NCI-H1105 treated with DMSO at 0.1 percent for 48 hours (cell line): Measurements from ENCODE around the gene USP21.
"Not testable (repeated sequence)": the region's sequence is repeated elsewhere in the genome, so short reads cannot be mapped to it uniquely, and the experiment has no call there.

ENCODE experiments used
- DNase-seq: peaks from one replicate; lab custom pipeline; 2025; lab: John Stamatoyannopoulos, UW

The USP21 gene, protein sequence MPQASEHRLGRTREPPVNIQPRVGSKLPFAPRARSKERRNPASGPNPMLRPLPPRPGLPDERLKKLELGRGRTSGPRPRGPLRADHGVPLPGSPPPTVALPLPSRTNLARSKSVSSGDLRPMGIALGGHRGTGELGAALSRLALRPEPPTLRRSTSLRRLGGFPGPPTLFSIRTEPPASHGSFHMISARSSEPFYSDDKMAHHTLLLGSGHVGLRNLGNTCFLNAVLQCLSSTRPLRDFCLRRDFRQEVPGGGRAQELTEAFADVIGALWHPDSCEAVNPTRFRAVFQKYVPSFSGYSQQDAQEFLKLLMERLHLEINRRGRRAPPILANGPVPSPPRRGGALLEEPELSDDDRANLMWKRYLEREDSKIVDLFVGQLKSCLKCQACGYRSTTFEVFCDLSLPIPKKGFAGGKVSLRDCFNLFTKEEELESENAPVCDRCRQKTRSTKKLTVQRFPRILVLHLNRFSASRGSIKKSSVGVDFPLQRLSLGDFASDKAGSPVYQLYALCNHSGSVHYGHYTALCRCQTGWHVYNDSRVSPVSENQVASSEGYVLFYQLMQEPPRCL

DNA sequence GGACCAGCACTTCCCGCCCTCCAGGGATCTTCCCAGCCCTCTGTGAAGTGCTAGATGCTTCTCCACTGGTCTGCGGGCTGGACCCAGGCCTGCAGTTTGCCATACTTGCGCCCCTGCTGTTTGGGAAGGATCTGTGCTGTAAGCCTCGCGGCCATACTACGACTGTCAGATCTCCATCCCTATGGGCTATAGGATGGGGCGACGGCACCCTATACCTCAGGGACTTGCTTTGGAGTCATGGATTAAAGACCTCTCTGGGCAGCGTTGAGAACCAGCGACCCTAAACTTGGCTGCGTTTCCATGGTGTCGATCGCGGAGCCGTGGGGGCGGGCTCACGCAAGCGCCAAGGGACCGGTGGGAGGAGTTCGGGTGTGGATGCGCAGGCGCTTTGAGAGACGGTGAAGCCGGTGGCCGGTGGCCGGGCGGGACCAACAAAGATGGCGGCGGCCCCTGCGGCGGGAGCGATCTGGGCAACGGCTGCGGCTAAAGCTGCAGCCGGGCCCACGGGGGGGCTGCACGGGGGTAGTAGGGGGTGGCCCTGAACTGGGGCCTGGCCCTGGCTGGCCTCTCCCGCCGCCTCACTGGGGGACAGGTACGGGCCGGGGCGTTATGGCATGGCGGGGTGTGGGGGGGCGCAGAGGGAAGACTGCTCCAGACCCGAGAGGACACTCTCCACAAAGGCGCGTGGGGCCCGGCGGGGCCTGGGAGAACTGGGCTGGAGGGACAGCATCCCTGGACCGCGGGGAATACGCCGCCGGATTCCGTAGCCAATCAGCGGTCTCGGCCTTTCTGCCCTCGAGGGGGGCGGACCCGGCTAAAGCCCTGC lies at the start of gene USP21:
Gene USP21, plus strand, starts transcription at position 414 of the 826 bp plus-strand sequence. CDS start 1,141 bp downstream, outside the sequence.
- peak; percentile 91 for DNase-seq

DNA sequence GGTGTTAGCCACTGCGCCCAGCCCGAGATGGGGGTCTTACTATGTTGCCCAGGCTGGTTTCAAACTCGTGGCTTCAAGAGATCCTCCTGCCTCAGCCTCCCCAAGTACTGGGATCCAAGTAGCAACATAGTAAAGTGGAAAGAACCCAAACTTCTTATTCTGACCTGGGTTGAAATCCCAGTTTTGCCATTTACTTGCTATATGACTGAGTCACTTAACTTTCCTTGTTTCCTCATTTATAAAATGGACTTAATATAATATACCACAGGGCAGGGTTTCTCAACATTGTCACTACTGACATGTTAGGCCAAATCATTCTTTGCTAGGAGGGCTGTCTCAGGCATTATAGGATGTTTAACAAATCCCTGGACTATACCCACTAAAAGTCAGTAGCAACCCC lies 48.2 kb upstream of the USP21 start:
- DNase-seq = no peak

DNA sequence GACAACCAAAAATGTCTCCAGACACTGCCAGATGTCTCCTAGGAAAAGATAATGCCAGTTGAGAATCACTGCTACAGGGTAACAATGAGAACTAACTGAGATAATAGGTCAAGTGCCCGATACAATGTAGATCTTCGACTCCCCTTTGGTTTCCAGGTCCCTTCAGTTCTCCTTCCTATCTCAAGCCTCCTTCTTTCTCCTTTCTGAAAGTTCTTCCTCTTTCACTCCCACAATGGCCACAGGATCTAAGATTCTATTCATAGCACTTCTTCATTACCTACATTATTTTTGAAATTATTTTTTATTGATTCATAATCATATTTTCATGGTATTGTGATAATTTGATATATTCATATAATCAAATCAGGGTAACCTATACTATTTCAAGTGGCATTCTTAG lies 47.8 kb upstream of the USP21 start:
- DNase-seq = no peak

DNA sequence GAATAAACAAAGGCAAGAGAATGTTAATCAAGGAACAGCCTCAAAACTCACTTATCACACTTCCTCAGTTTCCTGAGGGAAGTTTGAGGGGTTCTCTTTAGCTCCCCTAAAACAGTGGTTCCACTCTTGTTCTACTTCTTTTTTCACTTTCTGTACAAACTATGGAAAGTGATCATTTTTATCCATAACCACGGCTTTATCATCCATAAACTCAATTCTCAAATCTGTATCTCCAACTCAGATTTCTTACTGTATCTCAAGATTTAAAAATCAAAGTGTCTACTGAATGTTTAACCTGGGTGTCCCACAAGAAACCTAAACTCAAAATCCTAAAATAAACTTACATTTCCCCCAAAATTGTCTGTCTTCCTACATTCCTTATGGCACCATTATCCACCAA lies 45.4 kb upstream of the USP21 start:
- DNase-seq = no peak

DNA sequence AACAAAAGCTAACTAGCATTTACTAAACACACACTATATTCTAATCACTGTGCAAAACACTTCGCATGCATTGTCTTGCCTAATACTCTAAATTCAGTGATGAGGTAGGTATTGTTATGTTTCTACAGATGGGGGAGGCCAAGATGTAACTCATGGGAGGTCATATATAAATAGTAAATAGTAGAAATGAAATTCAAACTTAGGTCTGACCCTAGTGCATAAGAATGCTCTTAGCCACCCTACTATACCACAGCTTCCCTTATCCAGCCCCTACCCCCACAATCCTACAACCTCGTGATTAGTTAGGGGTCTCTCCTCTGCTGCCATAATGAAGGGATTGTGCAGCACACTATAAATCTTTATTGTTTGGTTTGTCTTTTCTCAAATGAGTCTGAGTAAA lies 44.7 kb upstream of the USP21 start:
- DNase-seq = no peak

DNA sequence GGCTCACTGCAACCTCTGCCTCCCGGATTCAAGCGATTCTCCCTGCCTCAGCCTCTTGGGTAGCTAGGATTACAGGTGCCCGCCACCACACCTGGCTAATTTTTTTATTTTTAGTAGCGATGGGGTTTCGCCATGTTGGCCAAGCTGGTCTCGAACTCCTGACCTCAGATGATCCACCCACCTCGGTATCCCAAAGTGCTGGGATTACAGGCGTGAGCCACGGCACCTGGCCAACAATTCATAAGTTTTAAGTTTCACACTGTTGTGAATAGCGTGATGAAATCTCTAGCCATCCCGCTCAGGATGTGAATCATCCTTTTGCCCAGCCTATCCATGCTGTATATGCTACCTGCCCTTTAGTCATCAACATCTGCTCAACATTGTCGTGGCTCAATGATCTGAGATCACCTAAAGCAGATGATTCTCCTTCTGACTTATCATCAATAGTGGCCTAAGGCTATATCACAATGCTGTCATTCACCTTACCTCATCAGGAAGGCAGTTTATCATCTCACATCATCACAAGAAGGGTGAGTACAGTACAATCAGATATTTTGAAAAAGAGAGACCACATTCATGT lies 44.1 kb upstream of the USP21 start:
- DNase-seq = no peak

DNA sequence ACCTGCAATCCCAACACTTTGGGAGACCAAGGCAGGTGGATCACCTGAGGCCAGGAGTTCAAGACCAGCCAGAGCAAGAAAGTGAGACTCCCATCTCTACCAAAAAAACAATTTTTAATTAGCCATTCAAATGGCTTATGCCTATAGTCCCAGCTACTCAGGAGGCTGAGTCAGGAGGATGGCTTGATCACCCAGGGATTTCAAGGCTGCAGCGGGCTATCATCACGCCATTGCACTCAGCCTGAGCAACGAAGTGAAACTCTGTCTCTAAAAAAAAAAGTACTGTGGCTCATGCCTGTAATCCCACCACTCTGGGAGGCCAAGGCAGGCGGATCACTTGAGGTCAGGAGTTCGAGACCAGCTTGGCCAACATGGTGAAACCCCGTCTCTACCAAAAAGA lies 43.3 kb upstream of the USP21 start:
- not testable (repeated sequence) for DNase-seq

DNA sequence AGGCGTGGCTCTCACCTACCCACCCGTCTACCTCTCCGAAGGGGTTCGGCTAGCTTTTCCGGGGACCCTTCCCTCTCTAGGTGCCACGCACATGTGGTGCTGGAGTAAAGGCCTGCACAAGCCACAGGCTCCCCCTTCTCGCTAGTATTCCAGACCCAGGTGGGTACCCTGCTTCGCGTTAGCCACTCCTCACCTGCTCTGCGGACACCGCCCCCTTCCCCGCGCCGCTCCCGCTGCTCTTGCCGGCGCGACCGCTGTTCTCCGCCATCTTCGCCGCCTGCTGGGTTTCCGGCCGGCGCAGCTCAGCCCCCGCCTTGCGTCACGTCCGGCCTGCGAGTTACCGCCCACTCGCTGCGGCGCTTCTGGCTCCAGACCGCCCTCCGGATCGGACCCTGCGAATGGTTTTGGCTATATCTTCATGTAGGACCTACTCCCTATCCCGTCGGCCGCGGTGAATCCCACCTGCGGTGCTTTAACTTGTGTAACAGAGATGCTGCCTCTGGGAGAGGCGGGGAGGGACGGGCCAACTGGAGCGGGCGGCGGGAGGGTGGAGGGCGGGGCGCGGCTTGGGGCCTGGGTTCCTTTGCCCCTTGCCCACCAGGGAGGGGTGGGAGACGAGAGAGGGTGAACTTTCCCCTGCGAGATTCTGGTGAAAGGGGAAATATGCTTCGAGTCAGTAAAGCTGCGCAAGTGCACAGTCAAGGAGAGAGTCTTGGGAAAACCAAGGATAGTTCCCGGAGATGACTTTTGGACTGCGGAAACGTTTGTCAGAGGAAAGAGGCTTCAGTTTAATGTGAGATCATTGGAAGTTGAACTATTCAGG lies 41.3 kb upstream of the USP21 start, which contains the start of the genes NIT1 and PFDN2:
Gene NIT1, plus strand, starts transcription at position 347 of the 823 bp plus-strand sequence. Its CDS starts 72 bp downstream, at position 419.
Gene PFDN2, minus strand, starts transcription at position 279 of the 823 bp plus-strand sequence. Its CDS starts 11 bp downstream, at position 268.
- DNase-seq = peak; percentile 82

DNA sequence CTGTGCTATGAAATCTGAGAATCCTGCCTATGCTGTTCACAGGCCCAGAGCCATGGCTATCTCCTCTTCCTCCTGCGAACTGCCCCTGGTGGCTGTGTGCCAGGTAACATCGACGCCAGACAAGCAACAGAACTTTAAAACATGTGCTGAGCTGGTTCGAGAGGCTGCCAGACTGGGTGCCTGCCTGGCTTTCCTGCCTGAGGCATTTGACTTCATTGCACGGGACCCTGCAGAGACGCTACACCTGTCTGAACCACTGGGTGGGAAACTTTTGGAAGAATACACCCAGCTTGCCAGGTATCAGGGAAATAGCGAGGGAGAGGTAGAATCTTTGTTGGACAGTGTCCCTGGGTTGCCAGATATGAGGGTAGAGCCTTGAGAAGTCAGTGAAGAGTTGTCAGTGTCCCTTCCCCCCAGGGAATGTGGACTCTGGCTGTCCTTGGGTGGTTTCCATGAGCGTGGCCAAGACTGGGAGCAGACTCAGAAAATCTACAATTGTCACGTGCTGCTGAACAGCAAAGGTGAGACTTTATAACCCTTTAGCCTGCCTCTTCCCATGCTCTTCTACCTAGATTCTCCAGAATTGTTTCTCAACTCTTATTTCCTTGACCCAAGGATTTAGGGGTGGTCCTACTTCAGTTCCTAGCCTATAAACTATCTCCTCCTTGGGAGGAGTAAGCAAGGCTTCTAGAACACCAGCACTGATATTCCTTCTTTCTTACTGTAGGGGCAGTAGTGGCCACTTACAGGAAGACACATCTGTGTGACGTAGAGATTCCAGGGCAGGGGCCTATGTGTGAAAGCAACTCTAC lies 40.0 kb upstream of the USP21 start:
- no peak for DNase-seq

DNA sequence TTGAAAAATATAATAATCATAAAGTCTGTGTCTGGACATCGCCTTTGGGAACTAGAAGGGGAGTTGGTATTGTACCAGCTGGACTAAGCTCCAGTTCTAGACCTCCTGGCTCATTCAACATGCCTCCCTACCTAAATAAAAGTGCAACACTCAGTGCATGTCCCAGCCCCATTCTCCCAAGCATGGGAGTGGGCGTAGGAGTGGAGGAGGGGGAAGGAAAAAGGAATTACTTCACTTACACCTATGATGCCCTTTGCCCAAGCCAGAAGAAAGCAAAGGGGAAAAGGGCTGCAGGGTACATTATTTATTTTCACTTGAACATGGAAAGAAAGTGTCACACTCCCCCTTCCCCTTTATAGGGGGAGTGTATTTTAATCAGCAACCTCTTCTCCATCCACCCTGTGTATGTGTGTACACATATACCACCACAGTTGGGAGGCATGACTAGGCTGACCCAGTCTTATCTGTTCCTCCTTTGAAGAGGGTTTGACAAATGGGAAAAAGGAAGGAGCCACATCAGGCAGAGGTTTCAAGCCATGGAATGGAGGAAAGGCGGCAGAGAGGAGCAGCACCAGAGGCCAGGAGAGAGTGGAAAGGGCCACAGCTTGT lies 38.2 kb upstream of the USP21 start:
- DNase-seq = no peak

DNA sequence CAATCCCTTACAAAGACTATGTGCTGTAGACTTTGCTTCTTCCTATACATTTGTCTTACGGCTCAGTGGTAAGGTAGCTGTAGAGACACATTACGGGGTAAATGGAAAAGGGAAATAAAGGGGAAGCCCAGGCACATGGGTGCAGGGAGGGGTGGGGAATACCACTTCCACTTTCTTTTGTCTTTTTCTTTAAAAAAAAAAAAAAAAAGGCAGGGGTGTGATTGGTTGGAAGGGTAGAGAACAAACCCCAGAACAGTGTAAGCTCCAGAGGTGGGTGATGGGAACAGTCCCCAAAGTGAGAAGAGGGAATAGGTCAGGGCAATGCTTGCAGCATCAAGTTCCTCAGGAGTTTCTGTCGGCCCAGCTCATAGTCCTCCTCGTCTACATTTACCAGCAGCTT lies 37.5 kb upstream of the USP21 start:
- no peak for DNase-seq

DNA sequence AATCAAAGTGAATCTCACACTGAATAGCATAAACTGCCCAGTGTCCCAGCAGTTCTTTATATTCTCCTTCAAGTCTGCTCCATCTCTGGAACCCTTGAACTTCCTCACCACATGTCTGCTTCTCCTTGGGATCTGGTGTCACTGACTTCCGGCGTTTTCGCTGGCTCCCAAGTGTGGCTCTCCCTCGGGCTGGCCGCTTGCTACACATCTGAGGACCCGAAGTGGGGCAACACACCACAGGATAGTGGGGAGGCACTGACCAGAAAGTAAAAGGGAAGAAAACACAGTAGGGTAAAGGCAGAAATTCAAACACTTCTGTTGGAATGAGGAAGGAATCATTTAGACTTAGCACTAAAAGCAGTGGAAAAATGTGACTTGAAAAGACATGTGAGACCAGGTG lies 36.3 kb upstream of the USP21 start:
- no peak for DNase-seq

DNA sequence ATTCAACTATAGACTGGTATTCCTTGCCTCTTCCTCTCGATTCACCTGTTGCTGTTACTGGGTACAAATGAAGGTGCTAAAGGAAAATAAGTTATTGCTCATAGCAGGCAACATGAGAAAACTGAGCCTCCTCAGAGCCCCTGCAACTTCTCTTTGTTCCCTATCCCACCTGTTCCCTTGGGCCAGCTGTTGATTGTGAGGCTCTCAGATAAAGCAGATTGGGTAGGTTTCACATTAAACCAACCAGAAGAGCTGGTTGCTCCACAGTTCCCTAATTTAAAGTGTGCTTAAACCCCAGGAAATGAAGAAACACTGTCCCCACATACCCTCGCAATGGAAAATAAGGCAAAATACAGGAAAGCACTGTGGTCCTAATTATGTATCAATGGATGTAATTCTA lies 31.7 kb upstream of the USP21 start:
- no peak for DNase-seq

DNA sequence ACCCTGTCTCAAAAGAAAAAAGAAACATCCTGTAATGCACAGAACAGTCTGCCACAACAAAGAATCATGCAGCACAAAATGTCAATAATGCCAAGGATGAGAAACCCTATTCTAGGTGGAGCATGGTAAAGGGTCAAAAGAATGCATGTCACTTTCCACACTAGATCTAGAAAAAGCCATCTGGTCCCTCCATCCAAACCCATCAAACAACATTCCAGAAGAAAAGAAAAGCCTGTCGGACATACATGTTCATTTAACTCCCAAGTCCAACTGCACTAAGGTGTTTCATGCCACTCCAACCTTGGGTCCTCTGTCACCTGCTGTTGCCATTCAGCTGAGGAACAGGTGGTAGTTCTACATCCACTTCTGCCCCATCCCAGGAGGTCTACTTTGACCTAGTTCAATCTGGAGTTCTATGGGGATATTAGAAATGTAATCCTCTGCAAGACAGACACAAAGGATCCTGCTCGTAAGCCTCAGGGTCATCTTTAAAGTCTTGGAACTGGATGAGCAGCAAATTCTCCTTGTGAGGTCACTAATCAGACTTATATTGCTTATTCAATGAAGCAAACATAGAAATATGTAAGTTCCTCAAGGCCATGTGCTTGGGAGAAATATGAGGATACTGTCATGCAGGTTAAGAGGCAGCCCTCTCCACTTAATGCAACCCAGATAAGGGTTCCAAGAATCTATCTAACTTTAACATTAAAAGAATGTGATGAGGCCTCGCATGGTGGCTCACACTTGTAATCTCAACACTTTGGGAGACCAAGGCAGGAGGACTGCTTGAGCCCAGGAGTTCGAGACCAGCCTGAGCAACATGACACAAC lies 30.5 kb upstream of the USP21 start:
- no peak for DNase-seq

DNA sequence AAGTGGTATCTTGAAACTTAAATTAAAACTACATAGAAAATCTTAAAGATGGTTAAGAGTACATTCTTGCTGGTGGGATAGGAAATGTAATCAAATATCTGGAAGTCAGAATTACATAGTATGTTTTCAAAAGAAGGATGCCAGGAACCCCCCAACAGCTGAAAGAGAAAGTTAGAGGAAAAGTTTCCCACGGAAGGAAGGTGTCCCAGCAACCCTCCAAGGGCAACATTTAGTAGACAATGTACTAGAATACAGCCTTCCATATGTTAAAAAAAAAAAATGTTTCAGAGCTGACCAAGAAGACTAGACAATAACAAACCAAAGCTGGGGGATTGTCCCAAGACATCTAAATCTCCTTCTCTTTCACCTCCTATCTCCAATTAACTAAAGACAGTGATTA lies 29.0 kb upstream of the USP21 start:
- no peak for DNase-seq

DNA sequence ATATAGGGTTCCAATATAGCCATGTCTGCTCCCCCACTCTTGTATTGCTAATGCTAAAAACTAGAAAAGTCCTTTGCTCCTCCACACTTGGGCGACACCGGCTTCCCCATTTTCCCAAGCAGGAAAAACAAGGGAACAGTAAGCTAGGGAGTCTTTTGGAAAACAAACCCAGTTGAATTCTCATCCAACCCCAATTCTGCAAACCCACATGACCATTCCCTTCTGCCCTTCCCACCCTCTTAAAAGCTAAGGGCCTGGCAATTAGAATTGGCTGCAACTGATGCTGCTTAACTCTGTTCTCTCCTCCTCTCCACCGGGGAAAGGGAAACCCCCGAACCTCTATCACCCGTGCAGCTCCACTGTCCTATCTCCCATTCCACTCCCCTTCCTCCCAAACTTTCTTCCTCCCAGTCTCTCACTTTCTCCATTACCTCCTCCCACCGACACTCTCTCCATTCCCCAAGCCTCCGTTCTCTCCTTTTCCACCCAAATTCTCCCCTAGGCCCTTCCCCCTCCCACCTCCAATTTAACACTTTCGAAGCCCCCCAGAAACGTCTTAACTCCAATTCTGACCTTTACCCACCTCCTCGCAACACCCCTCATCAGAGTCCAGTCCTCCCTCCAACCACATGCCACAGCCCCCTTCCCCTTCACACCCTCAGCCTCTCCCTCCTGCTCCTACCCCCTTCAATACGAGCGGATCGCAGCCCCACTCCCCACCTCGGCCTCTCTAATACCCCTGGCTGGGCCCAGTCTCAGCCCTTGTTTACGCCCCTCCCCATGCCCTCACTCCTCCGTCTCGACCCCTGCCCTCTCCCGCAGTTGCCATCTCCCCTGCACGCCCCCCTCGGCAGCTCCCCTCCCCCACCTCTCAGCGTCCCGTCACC lies 27.5 kb upstream of the USP21 start:
- DNase-seq = no peak

DNA sequence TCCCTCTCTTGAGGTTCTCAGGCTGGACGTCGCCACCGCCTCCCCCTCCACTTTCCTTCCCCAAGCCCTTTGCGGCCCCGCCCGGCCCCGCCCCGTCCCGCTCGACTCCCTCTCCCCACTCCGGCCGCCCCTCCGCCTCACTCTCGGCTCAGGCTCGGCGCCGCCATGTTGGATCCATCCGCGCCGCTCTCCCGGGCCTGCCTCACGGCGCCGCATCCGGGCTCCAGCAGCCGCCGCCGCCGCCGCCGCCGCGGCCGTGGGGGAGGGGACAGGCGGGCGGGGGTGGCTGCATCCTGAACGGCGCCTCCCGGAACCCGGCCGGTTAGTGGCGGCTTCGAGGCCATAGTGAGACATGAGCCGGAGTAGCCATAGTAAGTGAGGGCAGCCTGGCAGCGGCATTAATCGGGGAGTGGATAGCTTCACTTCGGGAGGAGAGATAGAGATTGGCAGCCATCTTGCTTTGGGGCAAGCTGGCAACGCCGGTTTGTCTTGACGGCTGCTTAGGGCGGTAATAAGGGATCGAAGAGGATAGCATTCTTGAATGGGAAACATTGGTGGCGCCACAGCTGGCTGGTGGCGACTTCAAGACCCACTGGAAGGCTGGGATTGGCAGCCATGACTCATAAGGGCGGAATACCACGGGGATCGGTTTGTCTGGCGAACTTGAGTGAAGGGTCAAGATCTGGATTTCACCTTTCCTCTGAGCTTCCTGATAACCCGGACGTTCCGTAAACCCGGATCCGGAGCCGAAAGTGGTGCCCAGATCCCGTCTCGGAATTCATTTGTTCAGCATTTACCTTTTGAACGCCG lies 26.7 kb upstream of the USP21 start, which contains the start of gene DEDD:
Gene DEDD, minus strand, starts transcription at position 258 of the 810 bp plus-strand sequence. CDS start 8,205 bp downstream, outside the sequence.
- peak; percentile 99 for DNase-seq
